GM19023 (cell line): ENCODE results near the gene FAM241B.

Experiments used
- ATAC-seq: cut with Tn5 transposase; IDR thresholded peaks from one replicate; pipeline ENCODE4 v1.9.1; 2021; ENCODE audit warnings: mild to moderate bottlenecking, moderate library complexity; ENCODE audit not compliant: unreplicated experiment

Gene FAM241B, protein sequence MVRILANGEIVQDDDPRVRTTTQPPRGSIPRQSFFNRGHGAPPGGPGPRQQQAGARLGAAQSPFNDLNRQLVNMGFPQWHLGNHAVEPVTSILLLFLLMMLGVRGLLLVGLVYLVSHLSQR

GRCh38 chr10:69629897-69630650 is at the start of gene FAM241B:
FAM241B (plus strand) TSS chr10:69630247; CDS start chr10:69631744, 1,497 bp downstream.
- ATAC-seq: no peak

GRCh38 chr10:69580435-69580834 is 49.6 kb upstream of the FAM241B start:
- no peak for ATAC-seq

DNA sequence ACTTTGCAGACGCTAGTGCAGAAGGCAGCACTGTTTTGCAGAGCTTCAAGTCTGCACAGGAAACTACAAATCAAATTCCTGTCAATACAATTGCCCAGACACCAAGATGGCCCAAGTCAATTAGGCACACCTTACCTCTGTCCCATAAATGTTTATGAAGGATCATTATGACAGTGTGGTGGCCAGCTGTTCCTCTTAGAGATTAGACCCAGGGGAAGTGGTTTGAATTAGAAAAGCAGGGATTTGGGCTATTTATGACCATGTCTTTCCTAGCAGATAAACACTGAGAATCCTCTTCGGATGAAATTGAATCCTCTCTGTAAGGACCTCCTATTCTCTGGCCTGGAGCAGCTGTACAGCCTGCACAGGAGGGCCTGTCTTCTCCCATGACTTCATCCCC is 46.9 kb upstream of the FAM241B start:
- ATAC-seq: no peak

DNA sequence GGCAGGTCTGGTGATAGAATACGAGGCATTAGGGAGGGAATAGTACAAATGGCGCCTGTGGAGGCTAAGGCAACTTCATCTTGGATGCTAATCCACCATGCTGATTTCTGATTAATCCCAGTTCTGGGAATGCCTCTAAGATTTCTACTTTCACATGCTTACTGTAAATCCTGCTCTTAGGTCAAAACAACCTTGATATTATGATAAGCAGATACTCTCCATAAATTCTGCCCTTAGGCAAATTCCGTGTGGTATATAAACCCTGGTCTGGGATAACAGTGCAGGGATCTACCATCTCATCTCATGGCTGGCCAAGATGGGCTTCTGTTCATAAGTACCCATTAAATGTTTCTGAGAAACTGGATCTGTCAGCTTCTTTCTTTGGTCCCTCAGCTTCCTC is 45.4 kb upstream of the FAM241B start:
- no peak for ATAC-seq

DNA sequence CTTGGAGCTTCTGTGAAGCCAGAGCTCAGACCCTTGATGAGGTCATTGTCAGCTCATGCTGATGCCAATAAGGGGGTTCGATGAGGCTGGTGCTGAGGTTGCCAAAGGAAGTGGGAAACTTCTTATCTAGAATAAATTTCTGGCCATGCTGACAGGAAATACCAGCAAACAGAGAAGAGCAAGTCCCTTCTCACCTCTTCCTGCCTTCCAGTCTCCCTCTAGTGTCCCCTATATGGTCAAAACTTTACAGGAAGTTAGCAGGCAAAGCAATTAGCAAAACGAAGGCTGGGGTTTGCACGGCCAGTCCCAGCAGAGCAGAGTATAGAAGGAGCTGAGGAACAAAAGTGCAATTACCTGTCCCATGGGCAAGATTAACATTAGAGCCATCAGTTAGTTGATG is 41.7 kb upstream of the FAM241B start:
- ATAC-seq: no peak

DNA sequence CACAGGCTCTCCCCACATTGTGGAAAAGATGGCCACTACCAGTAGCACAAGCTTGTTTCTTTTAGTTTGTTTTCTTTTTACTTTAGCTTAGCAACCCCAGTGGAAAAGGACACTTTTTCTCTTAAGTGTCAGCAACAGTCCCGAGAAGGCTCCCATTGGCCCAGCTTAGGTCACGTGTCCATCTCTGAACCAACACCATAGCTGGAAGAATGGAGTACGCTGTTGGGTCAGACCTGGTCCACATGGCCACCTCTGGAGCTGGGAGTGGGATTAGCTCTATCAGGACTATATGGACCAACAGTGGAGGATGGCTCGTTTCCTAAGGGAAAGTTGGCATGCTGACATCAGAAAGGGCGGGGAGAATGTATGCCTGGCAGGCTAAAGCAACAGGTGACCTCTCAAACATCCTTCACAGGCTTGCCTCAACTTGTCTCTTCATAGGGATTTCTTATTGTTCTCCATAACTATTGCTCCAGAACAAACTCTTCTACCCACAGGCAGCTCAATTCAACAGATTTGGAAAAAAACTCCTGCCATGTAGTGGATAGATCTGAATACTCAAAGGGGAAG is 29.2 kb upstream of the FAM241B start:
- ATAC-seq: no peak

GRCh38 chr10:69609077-69609476 is 21.0 kb upstream of the FAM241B start:
- ATAC-seq: no peak

DNA sequence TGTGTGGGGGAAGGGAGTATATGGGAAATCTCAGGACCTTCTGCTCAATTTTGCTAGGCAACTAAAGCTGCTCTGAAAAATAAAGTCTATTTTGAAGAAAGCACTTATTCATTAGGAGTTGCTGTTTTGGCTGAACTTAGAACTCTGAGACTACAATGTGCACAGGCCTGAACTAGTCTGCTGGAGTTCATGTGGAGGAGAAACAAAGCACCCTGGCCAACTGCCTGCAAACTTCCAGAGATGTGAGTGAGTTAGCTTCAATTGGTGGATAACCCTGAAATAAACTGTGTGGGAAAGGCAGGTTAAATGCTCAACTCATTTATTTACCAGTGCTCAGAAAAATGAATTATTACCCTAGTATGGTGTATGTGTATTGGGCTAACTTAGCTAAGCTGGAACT is 17.3 kb upstream of the FAM241B start:
- no peak for ATAC-seq

DNA sequence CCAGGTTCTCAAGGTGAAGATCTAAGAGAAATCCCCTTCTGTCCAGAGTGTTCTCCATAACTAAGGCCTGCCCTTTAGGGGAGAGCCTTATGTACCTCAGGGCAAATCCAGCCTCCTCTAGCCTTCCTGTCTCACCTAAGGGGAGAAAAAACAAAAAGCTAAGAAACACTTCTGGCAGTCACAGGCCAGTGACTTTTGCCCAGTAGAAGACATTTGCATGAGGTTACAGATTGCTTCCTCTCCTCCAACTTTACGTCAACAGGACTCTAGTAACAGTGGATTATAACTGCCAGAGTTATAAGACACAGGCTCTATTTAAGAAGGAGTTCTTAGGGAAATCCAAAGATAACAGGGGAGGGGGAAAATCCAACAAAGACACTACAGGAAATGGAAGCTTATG is 15.9 kb upstream of the FAM241B start:
- no peak for ATAC-seq

GRCh38 chr10:69616358-69616757 is 13.7 kb upstream of the FAM241B start:
- ATAC-seq: no peak

GRCh38 chr10:69618746-69619145 is 11.3 kb upstream of the FAM241B start:
- ATAC-seq: no peak

DNA sequence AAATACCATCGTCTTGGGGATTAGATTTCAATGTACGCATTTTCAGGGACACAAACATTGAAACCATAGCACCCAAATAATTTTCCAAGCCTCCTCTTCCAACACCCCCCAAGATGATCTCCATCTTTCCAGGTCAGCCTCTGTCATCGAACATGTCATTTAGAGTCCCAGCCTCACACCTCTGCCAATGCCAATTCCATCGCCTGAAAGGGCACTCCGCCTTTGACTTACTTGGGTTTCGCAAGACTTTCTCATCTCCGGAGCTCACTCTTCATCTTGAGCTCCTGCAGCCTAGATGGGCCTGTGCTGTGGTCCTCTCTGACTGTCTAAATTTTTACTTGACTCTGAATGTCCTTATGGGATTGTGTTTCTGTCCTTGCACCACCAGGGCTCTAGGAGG is 10.4 kb upstream of the FAM241B start:
- no peak for ATAC-seq

GRCh38 chr10:69620625-69621024 is 9.4 kb upstream of the FAM241B start:
- ATAC-seq: no peak

- ATAC-seq: no peak
Measured at GRCh38 chr10:69624245-69624786, 5.7 kb upstream of the FAM241B start.

- ATAC-seq: no peak
Measured at GRCh38 chr10:69626826-69627225, 3.2 kb upstream of the FAM241B start.

DNA sequence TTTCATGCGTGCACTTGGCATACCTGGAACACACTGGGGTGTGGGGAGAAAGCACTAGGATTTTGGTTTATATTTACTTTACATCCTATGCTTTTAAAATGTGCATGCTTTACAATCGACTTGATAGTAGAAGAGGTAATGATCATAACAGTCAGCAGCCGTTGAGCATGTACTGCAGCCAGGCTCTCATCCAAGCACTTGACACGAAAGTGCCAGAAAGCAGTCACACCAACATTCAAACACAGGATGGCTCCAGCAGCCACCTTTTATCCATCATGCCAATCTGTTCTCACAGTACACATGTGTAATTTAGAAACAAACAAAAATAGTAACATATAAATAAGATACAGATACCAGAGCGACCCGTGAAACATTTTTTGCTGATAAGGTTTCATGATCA is 1.2 kb upstream of the FAM241B start:
- ATAC-seq: no peak

- ATAC-seq: no peak
Measured at GRCh38 chr10:69629519-69629896, 539 bp upstream of the FAM241B start.

- no peak for ATAC-seq
Measured at GRCh38 chr10:69630651-69631400, 779 bp downstream of the FAM241B start.

- no peak for ATAC-seq
Measured at GRCh38 chr10:69631566-69631965, 1.5 kb downstream of the FAM241B start.

DNA sequence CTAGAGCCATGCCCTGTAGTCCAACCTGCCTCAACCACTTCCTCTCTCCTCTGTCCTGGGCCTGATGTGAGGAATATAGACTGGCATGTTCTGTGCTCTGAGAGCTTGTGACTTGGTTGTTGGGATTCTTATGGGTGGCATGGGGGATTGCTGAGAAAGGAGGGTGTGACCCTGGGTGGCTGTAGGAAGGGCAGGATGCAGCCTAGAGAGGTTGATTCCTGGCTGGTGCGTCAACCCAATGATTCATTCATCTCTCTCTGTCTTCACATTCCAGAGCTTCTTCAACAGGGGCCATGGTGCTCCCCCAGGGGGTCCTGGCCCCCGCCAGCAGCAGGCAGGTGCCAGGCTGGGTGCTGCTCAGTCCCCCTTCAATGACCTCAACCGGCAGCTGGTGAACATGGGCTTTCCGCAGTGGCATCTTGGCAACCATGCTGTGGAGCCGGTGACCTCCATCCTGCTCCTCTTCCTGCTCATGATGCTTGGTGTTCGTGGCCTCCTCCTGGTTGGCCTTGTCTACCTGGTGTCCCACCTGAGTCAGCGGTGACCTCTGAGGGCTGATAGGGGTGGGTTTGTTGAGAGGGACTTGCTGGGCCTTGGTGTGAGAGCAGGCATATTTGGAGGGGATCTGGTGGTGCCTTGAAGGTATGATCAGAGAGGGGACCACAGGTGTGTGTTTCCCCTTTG is 2.6 kb downstream of the FAM241B start:
- ATAC-seq: no peak
